Measurements from ENCODE around the gene ELOVL3. TPM values are rescaled to one million over a fixed set of nuclear protein-coding genes. Genes with fewer than 3 reads are reported as not detected.

ELOVL3 gene
- total and polyA plus RNA-seq, 9 of the 15 experiments (the other 6 are each of a cell fraction or from before 2014, with no cell fraction given) = 0.32 to 3.3 (median 0.87) TPM

GRCh38 chr10:102188298-102188940 lies 37.7 kb upstream of the ELOVL3 start (continued):
- TF ChIP-seq CHD7 (IDR thresholded peaks at IDR 0.05; ENCODE audit: low read depth, low read length) (no peak), TAF7 (tag; IDR thresholded peaks at IDR 0.05) (no peak), RERE (CRISPR knock-in tag; IDR thresholded peaks at IDR 0.05; ENCODE audit: borderline replicate concordance) (no peak), FOXK1 (CRISPR knock-in tag; IDR thresholded peaks at IDR 0.05; ENCODE audit: borderline replicate concordance) (no peak), ZNF212 (CRISPR knock-in tag; IDR thresholded peaks at IDR 0.05) (no peak)
- TF ChIP-seq, protein P1, sequence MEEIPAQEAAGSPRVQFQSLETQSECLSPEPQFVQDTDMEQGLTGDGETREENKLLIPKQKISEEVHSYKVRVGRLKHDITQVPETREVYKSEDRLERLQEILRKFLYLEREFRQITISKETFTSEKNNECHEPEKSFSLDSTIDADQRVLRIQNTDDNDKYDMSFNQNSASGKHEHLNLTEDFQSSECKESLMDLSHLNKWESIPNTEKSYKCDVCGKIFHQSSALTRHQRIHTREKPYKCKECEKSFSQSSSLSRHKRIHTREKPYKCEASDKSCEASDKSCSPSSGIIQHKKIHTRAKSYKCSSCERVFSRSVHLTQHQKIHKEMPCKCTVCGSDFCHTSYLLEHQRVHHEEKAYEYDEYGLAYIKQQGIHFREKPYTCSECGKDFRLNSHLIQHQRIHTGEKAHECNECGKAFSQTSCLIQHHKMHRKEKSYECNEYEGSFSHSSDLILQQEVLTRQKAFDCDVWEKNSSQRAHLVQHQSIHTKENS (CRISPR knock-in tag; IDR thresholded peaks at IDR 0.05) = no peak

Measured in K562 (cell line).